ENCODE results near the gene SLC1A3.

Gene SLC1A3

GRCh38 chr5:36690041-36690961, 83.9 kb downstream of the SLC1A3 start:
- peak overlapping the region; percentile 52 for H3K4me3 ChIP-seq (ENCODE audit: low read depth, low read length)
- TF ChIP-seq CTCF (IDR thresholded peaks at IDR 0.05; ENCODE audit: low read depth, low read length, missing control alignments), result peak; percentile 94
- DNase-seq (ENCODE audit: low read depth), result peak; percentile 40

- H3K4me3 ChIP-seq (ENCODE audit: low read depth, low read length), result no peak overlapping the region
- DNase-seq (ENCODE audit: low read depth), result no peak
- TF ChIP-seq CTCF (IDR thresholded peaks at IDR 0.05; ENCODE audit: low read depth, low read length, missing control alignments), result no peak
Measured at GRCh38 chr5:36691226-36691625, 84.8 kb downstream of the SLC1A3 start.

- no peak for TF ChIP-seq CTCF (IDR thresholded peaks at IDR 0.05; ENCODE audit: low read depth, low read length, missing control alignments)
- no peak for DNase-seq (ENCODE audit: low read depth)
- no peak overlapping the region for H3K4me3 ChIP-seq (ENCODE audit: low read depth, low read length)
Measured at GRCh38 chr5:36691696-36692371, 85.4 kb downstream of the SLC1A3 start.

GRCh38 chr5:36692791-36693763, 86.7 kb downstream of the SLC1A3 start:
- peak; percentile 26 for DNase-seq (ENCODE audit: low read depth)
- peak overlapping the region; percentile 23 for H3K4me3 ChIP-seq (ENCODE audit: low read depth, low read length)
- TF ChIP-seq CTCF (IDR thresholded peaks at IDR 0.05; ENCODE audit: low read depth, low read length, missing control alignments), result peak; percentile 73

- DNase-seq (ENCODE audit: low read depth), result no peak
- H3K4me3 ChIP-seq (ENCODE audit: low read depth, low read length), result no peak overlapping the region
- no peak for TF ChIP-seq CTCF (IDR thresholded peaks at IDR 0.05; ENCODE audit: low read depth, low read length, missing control alignments)
Measured at GRCh38 chr5:36694351-36694750, 87.9 kb downstream of the SLC1A3 start.

GRCh38 chr5:36696059-36696673, 89.8 kb downstream of the SLC1A3 start:
- peak; percentile 30 for DNase-seq (ENCODE audit: low read depth)
- peak; percentile 76 for TF ChIP-seq CTCF (IDR thresholded peaks at IDR 0.05; ENCODE audit: low read depth, low read length, missing control alignments)
- no peak overlapping the region for H3K4me3 ChIP-seq (ENCODE audit: low read depth, low read length)
